ENCODE data around the gene PGM5. TPM values are rescaled to one million over a fixed set of nuclear protein-coding genes. Genes with fewer than 3 reads are reported as not detected.

The PGM5 gene
- total RNA-seq, 1 donor from 2014 or later = 194 TPM

DNA sequence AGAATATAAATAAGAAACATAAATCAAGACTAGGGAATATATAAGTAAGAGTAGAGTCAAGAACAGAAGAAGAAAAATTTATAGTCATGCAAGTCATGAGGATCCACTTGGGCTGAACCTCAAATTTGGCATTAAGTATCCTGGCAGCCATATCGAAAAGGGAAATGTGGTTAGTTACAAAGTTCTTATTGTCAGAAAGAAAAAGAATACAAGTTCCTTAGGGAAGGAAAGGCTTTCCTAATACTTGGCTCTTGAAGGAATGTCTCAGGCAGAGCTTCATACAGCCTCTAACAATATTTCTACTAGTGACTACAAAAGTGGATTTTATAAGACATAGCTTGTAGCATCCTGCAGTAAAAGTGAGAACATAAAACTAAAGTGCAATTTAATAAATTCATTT is 138.8 kb downstream of the PGM5 start:
- peak; percentile 12 for DNase-seq (ENCODE audit: low spot score)

DNA sequence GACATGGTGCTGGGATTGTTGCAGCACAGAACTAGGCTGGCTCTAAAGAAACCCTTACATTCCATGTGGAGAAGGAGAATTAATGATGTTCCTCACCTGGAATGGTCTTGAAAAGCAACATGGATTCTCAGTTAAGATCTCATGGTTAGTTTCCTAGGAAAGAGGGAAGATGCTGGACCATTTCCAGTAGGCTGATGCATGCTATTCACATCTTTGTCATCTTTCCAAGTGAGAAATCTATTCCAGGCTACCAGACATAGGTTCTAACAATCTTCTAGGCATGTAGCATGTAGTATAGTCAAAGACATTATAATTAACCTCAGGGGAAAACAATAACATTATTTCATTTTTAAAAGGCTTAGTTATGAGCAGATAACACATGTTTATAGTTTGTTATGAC is 139.9 kb downstream of the PGM5 start:
- peak; percentile 19 for DNase-seq (ENCODE audit: low spot score)

DNA sequence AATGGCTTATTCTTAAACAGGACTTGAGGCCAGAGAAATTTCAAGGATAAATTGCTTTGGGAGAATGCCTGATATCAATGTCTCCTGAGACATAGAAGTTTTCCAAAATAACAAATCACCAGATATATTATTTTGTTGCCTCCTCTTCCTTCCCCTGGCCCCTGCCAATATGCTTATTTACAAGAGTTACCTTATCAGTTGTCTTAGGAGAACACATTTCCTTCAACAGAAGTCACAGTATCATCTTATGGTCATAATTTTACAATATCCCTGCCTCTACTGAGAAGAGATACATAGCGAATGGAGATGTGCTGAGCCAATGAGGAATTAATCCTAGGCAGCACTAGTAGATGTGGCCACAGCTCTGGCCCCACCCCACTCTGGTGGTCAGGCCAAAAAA is 141.2 kb downstream of the PGM5 start:
- no peak for DNase-seq (ENCODE audit: low spot score)

DNA sequence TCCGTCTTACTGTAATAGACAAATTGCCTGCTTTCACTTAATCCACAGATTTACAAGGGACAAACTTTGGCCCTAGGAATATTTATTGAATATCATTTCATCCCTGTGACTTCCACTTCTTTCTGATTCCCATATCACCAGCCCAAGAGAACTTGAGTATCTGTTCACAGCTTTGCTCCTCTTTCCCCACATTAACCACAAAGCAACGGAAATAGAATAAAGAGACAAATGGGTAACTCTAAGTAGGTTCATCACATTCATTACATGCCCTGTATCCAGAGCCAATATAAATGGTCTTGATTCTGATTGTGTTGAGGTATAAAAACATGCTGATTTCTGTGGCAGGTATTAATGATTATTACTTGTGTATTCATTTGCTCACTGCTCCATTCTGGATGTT is 142.4 kb downstream of the PGM5 start:
- DNase-seq (ENCODE audit: low spot score) = no peak

DNA sequence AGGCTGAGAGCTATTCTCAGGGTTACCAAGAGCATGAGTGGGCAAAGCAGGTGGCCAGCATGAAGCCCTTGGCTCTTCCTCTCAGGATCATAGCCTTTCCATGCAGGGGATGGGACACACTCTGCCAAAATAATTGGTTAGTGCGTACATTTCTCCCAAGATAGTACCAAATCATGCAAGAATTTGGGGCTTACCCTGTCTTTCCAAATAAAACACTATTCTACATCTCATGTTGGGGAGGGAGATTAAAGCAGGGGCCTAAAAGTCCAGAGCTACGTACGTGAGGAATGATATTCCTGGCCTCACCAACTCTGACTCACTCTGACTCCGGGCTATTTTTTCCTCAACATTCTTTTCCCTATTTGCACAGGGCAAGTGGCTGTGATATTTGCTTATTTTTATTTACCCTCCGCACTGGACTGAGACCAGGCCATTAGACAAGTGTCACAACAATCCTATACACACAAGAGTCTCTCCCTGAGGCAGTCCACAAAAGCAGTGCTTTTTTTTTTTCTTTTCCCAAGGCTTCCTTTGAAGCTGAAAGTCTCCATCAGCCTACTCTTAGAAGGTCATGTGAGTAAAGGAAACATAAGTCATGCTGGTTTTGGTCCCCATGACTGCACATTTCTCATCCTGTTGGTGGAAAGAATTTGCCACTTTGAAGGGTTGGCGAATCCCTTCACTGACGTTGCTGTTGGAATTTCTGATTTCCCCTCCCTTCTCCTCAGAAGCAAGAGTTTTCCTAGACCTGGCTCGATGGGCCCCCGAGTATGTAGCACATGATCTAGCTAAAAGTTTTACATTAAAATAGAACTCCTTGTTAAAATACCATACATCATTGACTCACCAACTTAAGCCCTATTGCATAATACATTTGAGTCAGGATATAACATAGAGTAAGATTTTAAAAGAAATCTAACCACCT is 144.3 kb downstream of the PGM5 start:
- peak; percentile 90 for DNase-seq (ENCODE audit: low spot score)

- DNase-seq (ENCODE audit: low spot score) = no peak
These were observed 145.9 kb downstream of the PGM5 start for GRCh38 chr9:68502279-68502678.

GRCh38 chr9:68505681-68506409 is 149.4 kb downstream of the PGM5 start:
- DNase-seq (ENCODE audit: low spot score) = peak; percentile 81

DNA sequence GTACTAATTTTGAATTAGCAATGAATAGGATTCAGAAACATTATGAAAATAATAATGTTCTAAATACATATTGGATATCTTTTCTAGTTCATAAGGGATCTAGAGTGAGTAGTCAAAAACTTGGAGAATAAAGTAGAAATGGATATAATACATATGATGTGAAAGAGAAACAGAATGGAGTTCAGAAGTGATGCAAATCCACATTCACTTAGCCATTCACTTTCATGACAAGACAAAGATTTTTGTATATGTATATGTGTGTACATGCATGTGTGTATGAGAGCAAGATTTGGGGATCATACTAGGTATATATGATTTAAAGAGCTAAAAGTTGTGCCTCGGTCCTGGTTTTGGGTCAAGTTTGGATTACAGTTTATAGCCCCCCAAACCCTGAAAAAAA is 150.1 kb downstream of the PGM5 start:
- DNase-seq (ENCODE audit: low spot score) = no peak

DNA sequence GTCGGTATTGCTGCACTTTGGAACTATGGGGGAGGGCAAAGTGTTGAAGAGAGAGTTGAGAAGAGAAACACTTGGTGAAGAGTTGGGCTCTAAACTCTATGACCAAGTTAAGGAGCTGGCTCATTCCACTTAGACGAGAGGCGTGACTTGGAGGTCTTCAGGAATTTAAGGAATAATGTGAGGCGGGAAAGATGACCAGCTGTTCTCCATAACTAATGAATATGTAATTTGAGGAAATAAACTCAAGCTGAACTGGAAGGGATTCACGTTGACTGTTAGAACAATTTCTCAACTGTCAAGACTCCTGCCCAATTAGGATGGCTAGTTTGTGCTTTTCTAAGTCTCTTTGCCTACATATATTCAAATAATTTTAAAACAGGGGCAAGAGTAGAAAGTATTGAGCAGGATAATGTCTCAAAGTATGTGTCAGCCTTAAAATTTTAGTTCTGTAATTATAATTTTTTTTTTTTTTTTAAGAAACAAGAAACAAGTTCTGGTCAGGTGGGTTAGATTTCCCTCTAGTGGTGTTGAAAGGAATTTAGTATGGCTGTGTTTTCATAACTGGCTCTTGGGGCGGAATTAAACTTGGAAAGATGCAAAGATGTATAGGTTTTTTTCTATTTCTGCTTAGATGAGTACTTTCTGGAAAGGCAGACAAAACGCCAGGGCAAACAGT is 150.9 kb downstream of the PGM5 start:
- peak; percentile 64 for DNase-seq (ENCODE audit: low spot score)

- DNase-seq (ENCODE audit: low spot score) = no peak
These were observed 151.4 kb downstream of the PGM5 start for GRCh38 chr9:68507806-68508145.

DNA sequence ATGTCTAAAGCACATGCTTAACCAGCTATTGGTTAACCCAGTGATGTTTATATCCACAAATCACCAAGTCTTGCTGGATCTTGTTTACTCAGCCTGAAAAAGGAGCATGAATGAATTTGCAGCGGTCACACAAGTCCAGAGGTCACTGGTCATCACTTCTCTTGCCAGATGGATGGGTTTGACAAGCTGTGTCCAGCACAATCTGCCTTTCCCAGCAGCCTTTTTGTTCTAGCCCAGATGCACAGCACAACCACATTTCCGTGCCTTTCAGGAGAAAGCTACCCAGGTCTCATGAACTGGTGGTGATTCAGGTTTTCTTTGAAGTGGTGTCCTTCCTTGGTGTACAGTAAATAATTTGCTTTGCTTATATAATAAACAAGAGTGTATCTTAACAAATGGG is 152.1 kb downstream of the PGM5 start:
- DNase-seq (ENCODE audit: low spot score) = no peak

GRCh38 chr9:68509689-68510088 is 153.3 kb downstream of the PGM5 start:
- DNase-seq (ENCODE audit: low spot score) = no peak

GRCh38 chr9:68513385-68513784 is 157.0 kb downstream of the PGM5 start:
- no peak for DNase-seq (ENCODE audit: low spot score)

DNA sequence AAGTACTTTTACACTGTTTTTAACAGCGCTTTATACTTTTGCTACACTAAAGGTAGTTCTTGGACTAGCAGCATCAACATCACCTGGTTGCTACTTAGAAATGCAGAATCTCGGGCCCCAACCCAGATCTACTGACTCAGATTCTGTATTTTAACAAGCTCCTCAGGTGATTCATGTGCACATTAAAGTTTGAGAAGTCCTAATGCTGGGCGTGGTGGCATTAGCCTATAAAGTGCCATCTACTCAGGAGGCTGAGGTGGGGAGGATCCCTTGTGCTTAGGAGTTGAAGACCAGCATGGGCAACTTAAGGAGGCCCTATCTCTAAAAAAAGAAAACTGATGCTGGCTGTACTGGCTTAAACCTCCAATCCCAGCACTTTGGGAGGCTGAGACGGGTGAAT is 157.6 kb downstream of the PGM5 start:
- no peak for DNase-seq (ENCODE audit: low spot score)

DNA sequence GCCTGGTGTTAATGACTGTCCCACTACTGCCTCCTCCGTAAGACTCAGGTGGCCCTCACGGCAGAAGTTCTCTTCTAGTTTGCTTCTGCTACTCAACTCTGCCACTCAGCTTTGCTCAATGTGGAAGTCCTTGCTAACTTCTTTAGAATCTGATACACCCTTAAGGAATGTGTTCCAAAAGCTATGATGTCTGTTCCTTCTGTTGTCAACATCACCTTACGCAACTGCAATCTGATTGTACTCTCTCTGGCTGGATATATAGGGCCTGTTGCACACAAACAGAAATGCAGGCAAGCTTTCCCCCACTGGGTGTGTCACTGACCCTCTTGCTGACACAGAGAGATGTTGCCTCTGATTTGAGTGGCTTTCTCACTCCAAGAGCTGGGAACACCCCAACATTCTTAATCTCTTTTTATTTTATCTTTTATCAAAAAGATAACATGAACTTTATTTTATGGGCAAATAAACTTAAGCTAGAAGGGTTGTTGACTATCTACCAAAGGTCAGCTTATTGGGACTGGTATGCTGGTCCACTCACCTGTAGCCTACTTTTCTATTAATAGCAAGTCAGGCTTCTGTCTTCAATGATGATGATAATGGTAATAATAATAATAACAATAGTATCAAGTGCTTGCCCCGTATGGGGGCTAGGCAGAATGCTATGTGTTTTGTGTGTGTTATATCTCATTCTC is 159.1 kb downstream of the PGM5 start:
- DNase-seq (ENCODE audit: low spot score) = no peak

- no peak for DNase-seq (ENCODE audit: low spot score)
These were observed 165.7 kb downstream of the PGM5 start for GRCh38 chr9:68522131-68522530.

GRCh38 chr9:68522954-68523353 is 166.5 kb downstream of the PGM5 start:
- no peak for DNase-seq (ENCODE audit: low spot score)

GRCh38 chr9:68523367-68523936 is 167.0 kb downstream of the PGM5 start:
- peak; percentile 52 for DNase-seq (ENCODE audit: low spot score)

DNA sequence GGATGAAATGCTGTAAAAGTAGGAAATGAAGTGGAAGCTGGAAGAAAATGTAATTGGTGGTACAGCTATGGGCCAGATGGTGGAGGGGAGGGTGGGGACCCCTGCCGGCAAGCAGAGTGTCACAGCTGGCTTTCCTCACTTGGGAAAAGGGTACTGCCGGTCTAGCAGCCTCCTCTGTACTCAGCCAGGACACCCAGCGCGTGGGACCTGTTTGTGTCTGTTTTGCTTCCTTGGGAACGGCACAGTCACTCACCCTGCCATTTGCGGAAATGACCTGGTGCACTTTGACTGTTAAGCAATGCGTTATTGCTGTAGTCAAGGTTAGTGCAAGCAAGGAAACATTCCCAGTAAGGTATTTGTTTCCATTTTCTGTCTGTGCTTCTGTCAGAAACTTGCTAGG is 174.2 kb downstream of the PGM5 start:
- peak; percentile 43 for DNase-seq (ENCODE audit: low spot score)

DNA sequence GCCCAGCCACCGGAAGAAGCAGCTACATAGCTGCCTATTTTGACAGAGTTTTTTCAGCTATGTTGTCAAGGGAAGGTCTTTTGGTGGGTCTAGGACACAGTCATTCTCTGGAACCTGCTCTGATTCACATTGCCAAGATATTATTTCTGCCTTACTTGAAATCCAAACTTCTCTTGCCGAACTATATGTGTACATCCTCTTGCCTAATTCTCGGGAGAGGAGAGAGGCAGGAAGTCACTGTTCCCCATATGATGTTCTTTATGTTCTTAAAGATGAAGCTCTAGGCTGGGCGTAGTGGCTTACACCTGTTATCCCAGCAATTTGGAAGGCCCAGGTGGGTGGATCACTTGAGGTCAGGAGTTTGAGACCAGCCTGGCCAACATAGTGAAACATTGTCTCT is 175.7 kb downstream of the PGM5 start:
- DNase-seq (ENCODE audit: low spot score) = no peak

GRCh38 chr9:68533678-68534077 is 177.3 kb downstream of the PGM5 start:
- peak; percentile 89 for DNase-seq (ENCODE audit: low spot score)
